ENCODE measurements around the gene RBM47.

The RBM47 gene

GRCh38 chr4:40613456-40613855 is 16.2 kb downstream of the RBM47 start:
- DNase-seq: no peak
- H3K27ac Mint-ChIP-seq: no peak overlapping the region
- H3K27me3 Mint-ChIP-seq: no peaks in the 10 kb centered on the region
- ATAC-seq: no peak
- H3K36me3 Mint-ChIP-seq (ENCODE audit: low read depth): no peaks in the 10 kb centered on the region
- H3K4me3 Mint-ChIP-seq: no peak overlapping the region
- peaks cover 4% of the 10 kb centered on the region for H3K4me1 Mint-ChIP-seq
- H3K9me3 Mint-ChIP-seq: no peaks in the 10 kb centered on the region

- DNase-seq: no peak
- no peak for ATAC-seq
- Mint-ChIP-seq H3K36me3 (ENCODE audit: low read depth) (no peaks in the 10 kb centered on the region), H3K4me1 (peaks cover 4% of the 10 kb centered on the region), H3K4me3 (no peak overlapping the region), H3K27ac (no peak overlapping the region), H3K27me3 (no peaks in the 10 kb centered on the region), H3K9me3 (no peaks in the 10 kb centered on the region)
Measured at GRCh38 chr4:40612831-40613230, 16.8 kb downstream of the RBM47 start.

GRCh38 chr4:40612283-40612682 is 17.4 kb downstream of the RBM47 start:
- no peaks in the 10 kb centered on the region for H3K36me3 Mint-ChIP-seq (ENCODE audit: low read depth)
- peaks cover 4% of the 10 kb centered on the region for H3K4me1 Mint-ChIP-seq
- H3K27ac Mint-ChIP-seq: no peak overlapping the region
- H3K9me3 Mint-ChIP-seq: no peaks in the 10 kb centered on the region
- no peak overlapping the region for H3K4me3 Mint-ChIP-seq
- no peaks in the 10 kb centered on the region for H3K27me3 Mint-ChIP-seq
- ATAC-seq: no peak
- no peak for DNase-seq

GRCh38 chr4:40608628-40609027 is 21.0 kb downstream of the RBM47 start:
- Mint-ChIP-seq H3K4me1 (no peaks in the 10 kb centered on the region), H3K27ac (no peak overlapping the region), H3K4me3 (no peak overlapping the region), H3K27me3 (no peaks in the 10 kb centered on the region), H3K9me3 (no peaks in the 10 kb centered on the region), H3K36me3 (ENCODE audit: low read depth) (no peaks in the 10 kb centered on the region)
- ATAC-seq (no peak), DNase-seq (no peak)

- no peak for DNase-seq
- H3K9me3 Mint-ChIP-seq: no peaks in the 10 kb centered on the region
- no peak overlapping the region for H3K27ac Mint-ChIP-seq
Measured at GRCh38 chr4:40607221-40607620, 22.4 kb downstream of the RBM47 start.

GRCh38 chr4:40606239-40606767 is 23.4 kb downstream of the RBM47 start:
- ATAC-seq: no peak
- H3K27ac Mint-ChIP-seq: no peak overlapping the region
- H3K4me3 Mint-ChIP-seq: no peak overlapping the region
- no peaks in the 10 kb centered on the region for H3K9me3 Mint-ChIP-seq
- no peaks in the 10 kb centered on the region for H3K27me3 Mint-ChIP-seq
- H3K36me3 Mint-ChIP-seq (ENCODE audit: low read depth): no peaks in the 10 kb centered on the region
- no peaks in the 10 kb centered on the region for H3K4me1 Mint-ChIP-seq
- no peak for DNase-seq

More at GRCh38 chr4:40607221-40607620, 22.4 kb downstream of the RBM47 start:
- H3K36me3 Mint-ChIP-seq (ENCODE audit: low read depth): no peaks in the 10 kb centered on the region
- no peak for ATAC-seq
- H3K4me1 Mint-ChIP-seq: no peaks in the 10 kb centered on the region
- H3K4me3 Mint-ChIP-seq: no peak overlapping the region
- H3K27me3 Mint-ChIP-seq: no peaks in the 10 kb centered on the region

GRCh38 chr4:40603281-40603680 is 26.4 kb downstream of the RBM47 start:
- peaks cover 2% of the 10 kb centered on the region for H3K4me1 Mint-ChIP-seq
- H3K36me3 Mint-ChIP-seq (ENCODE audit: low read depth): no peaks in the 10 kb centered on the region
- no peak overlapping the region for H3K4me3 Mint-ChIP-seq
- no peaks in the 10 kb centered on the region for H3K27me3 Mint-ChIP-seq
- no peak for DNase-seq
- no peak for ATAC-seq
- no peaks in the 10 kb centered on the region for H3K9me3 Mint-ChIP-seq
- H3K27ac Mint-ChIP-seq: no peak overlapping the region

GRCh38 chr4:40601641-40602040 is 28.0 kb downstream of the RBM47 start:
- Mint-ChIP-seq H3K27me3 (no peaks in the 10 kb centered on the region), H3K9me3 (no peaks in the 10 kb centered on the region), H3K36me3 (ENCODE audit: low read depth) (no peaks in the 10 kb centered on the region), H3K27ac (no peak overlapping the region), H3K4me1 (peaks cover 2% of the 10 kb centered on the region), H3K4me3 (no peak overlapping the region)
- peak; percentile 33 for ATAC-seq
- DNase-seq: no peak

GRCh38 chr4:40600850-40601249 is 28.8 kb downstream of the RBM47 start:
- Mint-ChIP-seq H3K4me3 (no peak overlapping the region), H3K9me3 (no peaks in the 10 kb centered on the region), H3K27ac (no peak overlapping the region), H3K4me1 (peaks cover 2% of the 10 kb centered on the region), H3K36me3 (ENCODE audit: low read depth) (no peaks in the 10 kb centered on the region), H3K27me3 (no peaks in the 10 kb centered on the region)
- DNase-seq (no peak), ATAC-seq (no peak)

- H3K27me3 Mint-ChIP-seq: no peaks in the 10 kb centered on the region
- H3K4me3 Mint-ChIP-seq: no peak overlapping the region
- no peak for DNase-seq
- H3K9me3 Mint-ChIP-seq: no peaks in the 10 kb centered on the region
- peaks cover 2% of the 10 kb centered on the region for H3K4me1 Mint-ChIP-seq
- no peak for ATAC-seq
- H3K36me3 Mint-ChIP-seq (ENCODE audit: low read depth): no peaks in the 10 kb centered on the region
- H3K27ac Mint-ChIP-seq: no peak overlapping the region
Measured at GRCh38 chr4:40599431-40599830, 30.2 kb downstream of the RBM47 start.

- Mint-ChIP-seq H3K27me3 (no peaks in the 10 kb centered on the region), H3K4me1 (peaks cover 2% of the 10 kb centered on the region), H3K27ac (no peak overlapping the region), H3K4me3 (no peak overlapping the region), H3K9me3 (no peaks in the 10 kb centered on the region), H3K36me3 (ENCODE audit: low read depth) (no peaks in the 10 kb centered on the region)
- DNase-seq: no peak
- ATAC-seq: no peak
Measured at GRCh38 chr4:40596522-40596921, 33.1 kb downstream of the RBM47 start.

- H3K36me3 Mint-ChIP-seq (ENCODE audit: low read depth): no peaks in the 10 kb centered on the region
- ATAC-seq: no peak
Measured at GRCh38 chr4:40595981-40596380, 33.7 kb downstream of the RBM47 start.

GRCh38 chr4:40594261-40595178 is 35.1 kb downstream of the RBM47 start:
- H3K4me1 Mint-ChIP-seq: no peaks in the 10 kb centered on the region
- no peak overlapping the region for H3K27ac Mint-ChIP-seq
- ATAC-seq: no peak
- DNase-seq: no peak
- H3K9me3 Mint-ChIP-seq: no peaks in the 10 kb centered on the region
- no peak overlapping the region for H3K4me3 Mint-ChIP-seq
- no peaks in the 10 kb centered on the region for H3K27me3 Mint-ChIP-seq
- no peaks in the 10 kb centered on the region for H3K36me3 Mint-ChIP-seq (ENCODE audit: low read depth)

More at GRCh38 chr4:40595981-40596380, 33.7 kb downstream of the RBM47 start:
- no peak for DNase-seq
- H3K27ac Mint-ChIP-seq: no peak overlapping the region
- no peaks in the 10 kb centered on the region for H3K4me1 Mint-ChIP-seq
- H3K4me3 Mint-ChIP-seq: no peak overlapping the region
- H3K9me3 Mint-ChIP-seq: no peaks in the 10 kb centered on the region
- no peaks in the 10 kb centered on the region for H3K27me3 Mint-ChIP-seq

GRCh38 chr4:40592034-40592433 is 37.6 kb downstream of the RBM47 start:
- DNase-seq: no peak
- no peak overlapping the region for H3K4me3 Mint-ChIP-seq
- no peaks in the 10 kb centered on the region for H3K9me3 Mint-ChIP-seq
- no peaks in the 10 kb centered on the region for H3K36me3 Mint-ChIP-seq (ENCODE audit: low read depth)
- H3K4me1 Mint-ChIP-seq: no peaks in the 10 kb centered on the region
- ATAC-seq: no peak
- no peak overlapping the region for H3K27ac Mint-ChIP-seq
- H3K27me3 Mint-ChIP-seq: no peaks in the 10 kb centered on the region

- H3K4me1 Mint-ChIP-seq: no peaks in the 10 kb centered on the region
- H3K36me3 Mint-ChIP-seq (ENCODE audit: low read depth): no peaks in the 10 kb centered on the region
- peaks cover under 1% of the 10 kb centered on the region for H3K27me3 Mint-ChIP-seq
- H3K27ac Mint-ChIP-seq: no peak overlapping the region
- no peak overlapping the region for H3K4me3 Mint-ChIP-seq
- no peak for DNase-seq
- no peak for ATAC-seq
- no peaks in the 10 kb centered on the region for H3K9me3 Mint-ChIP-seq
Measured at GRCh38 chr4:40587826-40588225, 41.8 kb downstream of the RBM47 start.

Measured in activated naive CD8-positive, alpha-beta T cell treated with anti-CD3 and anti-CD28 coated beads, Interleukin-2, amount 50 U/mL, for 24 hours (primary cell).